Caco-2 (cell line): ENCODE results near the gene ASRGL1. TPM values are rescaled to one million over a fixed set of nuclear protein-coding genes. Genes with fewer than 3 reads are reported as not detected.
"Not testable (repeated sequence)": the region's sequence is repeated elsewhere in the genome, so short reads cannot be mapped to it uniquely, and the experiment has no call there.

Experiments
- BruUV-seq: library from RNA; stranded (reverse); fragments of 400-500 nt; replicated peaks from 2 replicates; lab custom pipeline; 2021; lab: Mats Ljungman, UMichigan
- CTCF ChIA-PET: fragments of 300-600 bp; sonication (Branson Sonifier 250); formaldehyde crosslinking; loops from one replicate; lab custom pipeline; 2022; ENCODE audit warnings: antibody characterized with exemption; lab: Charles Lee
- POLR2A ChIA-PET: fragments of 300-600 bp; sonication (Branson Sonifier 250); formaldehyde crosslinking; loops from one replicate; lab custom pipeline; 2022; ENCODE audit warnings: antibody characterized with exemption; lab: Charles Lee
- DNase-seq, 2 experiments: peaks; one replicate each; pipeline versions ENCODE4 v3.0.0 to v3.0.0-alpha.2; 2020 to 2022
- H3K27me3 ChIP-seq: replicated peaks from 2 replicates; pipeline ENCODE4 v1.6.0; 2011; ENCODE audit warnings: low read length; ENCODE audit not compliant: control insufficient read depth, insufficient read depth
- H3K36me3 ChIP-seq: 2 replicates; pipeline ENCODE4 v1.5.1; 2011; ENCODE audit warnings: low read length; ENCODE audit not compliant: control insufficient read depth, insufficient read depth
- H3K4me1 ChIP-seq: fragments of 250-450 bp; sonication (Bioruptor Pico); 2 replicates; pipeline ENCODE4 v1.5.1; 2020; ENCODE audit warnings: mild to moderate bottlenecking
- H3K4me3 ChIP-seq: 2 replicates; pipeline ENCODE4 v1.5.1; 2011; ENCODE audit warnings: low read depth, mild to moderate bottlenecking, control low read depth, low read length
- H3K9me3 ChIP-seq: fragments of 250-450 bp; sonication (Bioruptor Pico); 2 replicates; pipeline ENCODE4 v1.5.1; 2020; ENCODE audit warnings: mild to moderate bottlenecking, moderate library complexity
- H3K27ac Mint-ChIP-seq: one replicate; pipeline ENCODE4 v1.8.0; 2022; ENCODE audit warnings: mixed read lengths; ENCODE audit not compliant: unreplicated experiment
- H3K27me3 Mint-ChIP-seq: one replicate; pipeline ENCODE4 v1.8.0; 2022; ENCODE audit warnings: mixed read lengths; ENCODE audit not compliant: insufficient read depth, unreplicated experiment
- H3K36me3 Mint-ChIP-seq: one replicate; pipeline ENCODE4 v1.8.0; 2022; ENCODE audit warnings: mild to moderate bottlenecking, mixed read lengths; ENCODE audit not compliant: insufficient read depth, unreplicated experiment
- H3K4me1 Mint-ChIP-seq: one replicate; pipeline ENCODE4 v1.8.0; 2022; ENCODE audit warnings: low read depth, mixed read lengths; ENCODE audit not compliant: unreplicated experiment
- H3K4me3 Mint-ChIP-seq: one replicate; pipeline ENCODE4 v1.8.0; 2022; ENCODE audit warnings: mild to moderate bottlenecking, moderate library complexity, mixed read lengths; ENCODE audit not compliant: unreplicated experiment
- H3K9me3 Mint-ChIP-seq: one replicate; pipeline ENCODE4 v1.8.0; 2022; ENCODE audit warnings: mixed read lengths; ENCODE audit not compliant: unreplicated experiment
- intact Hi-C: fragments of 100-400 bp; cut with micrococcal nuclease; formaldehyde crosslinking; loops from one replicate; pipeline ENCODE4 v1.10.0; 2022; ENCODE audit not compliant: unreplicated experiment
- total RNA-seq: library from RNA; stranded (reverse); gene quantifications from 2 replicates; pipeline ENCODE4 v1.2.3, GENCODE V29; 2022
- TF ChIP-seq, protein P1 (sequence below), 2 experiments: fragments of 200-600 bp in 1 of 2; IDR thresholded peaks; 1 replicate in 1 of 2; 2 replicates in 1 of 2; pipeline versions ENCODE4 v1.5.1 to v1.8.0; 2011 to 2022; ENCODE audit warnings: antibody characterized with exemption in 1 of 2, control low read depth in 1 of 2, inconsistent platforms in 1 of 2, low read depth in 1 of 2, low read length in 1 of 2, mild to moderate bottlenecking in 1 of 2, moderate library complexity in 1 of 2; ENCODE audit not compliant: insufficient read depth in 1 of 2, severe bottlenecking in 1 of 2, unreplicated experiment in 1 of 2

ASRGL1 gene
- total RNA-seq, 1 experiment from 2014 or later, result 41.1 TPM

- ChIA-PET CTCF (interaction anchor here (0.7 to 1.6 kb wide), 2 partner anchors 9 to 125 kb away, joined by 3 to 5 read pairs; no protein-coding TSS in a partner anchor), POLR2A (no interaction called here)
- DNase-seq, result no peak
- TF ChIP-seq, protein P1, sequence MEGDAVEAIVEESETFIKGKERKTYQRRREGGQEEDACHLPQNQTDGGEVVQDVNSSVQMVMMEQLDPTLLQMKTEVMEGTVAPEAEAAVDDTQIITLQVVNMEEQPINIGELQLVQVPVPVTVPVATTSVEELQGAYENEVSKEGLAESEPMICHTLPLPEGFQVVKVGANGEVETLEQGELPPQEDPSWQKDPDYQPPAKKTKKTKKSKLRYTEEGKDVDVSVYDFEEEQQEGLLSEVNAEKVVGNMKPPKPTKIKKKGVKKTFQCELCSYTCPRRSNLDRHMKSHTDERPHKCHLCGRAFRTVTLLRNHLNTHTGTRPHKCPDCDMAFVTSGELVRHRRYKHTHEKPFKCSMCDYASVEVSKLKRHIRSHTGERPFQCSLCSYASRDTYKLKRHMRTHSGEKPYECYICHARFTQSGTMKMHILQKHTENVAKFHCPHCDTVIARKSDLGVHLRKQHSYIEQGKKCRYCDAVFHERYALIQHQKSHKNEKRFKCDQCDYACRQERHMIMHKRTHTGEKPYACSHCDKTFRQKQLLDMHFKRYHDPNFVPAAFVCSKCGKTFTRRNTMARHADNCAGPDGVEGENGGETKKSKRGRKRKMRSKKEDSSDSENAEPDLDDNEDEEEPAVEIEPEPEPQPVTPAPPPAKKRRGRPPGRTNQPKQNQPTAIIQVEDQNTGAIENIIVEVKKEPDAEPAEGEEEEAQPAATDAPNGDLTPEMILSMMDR (IDR thresholded peaks at IDR 0.05; ENCODE audit: insufficient read depth in 1 of 2, low read depth in 1 of 2, low read length in 1 of 2, severe bottlenecking in 1 of 2, unreplicated experiment in 1 of 2), result no peak
- no peaks in the 10 kb centered on the region for H3K27me3 Mint-ChIP-seq
- H3K9me3 Mint-ChIP-seq, result no peaks in the 10 kb centered on the region
- Histone ChIP-seq H3K9me3 (no peaks in the 10 kb centered on the region), H3K36me3 (no peaks in the 10 kb centered on the region), H3K4me1 (peaks cover 24% of the 10 kb centered on the region), H3K4me3 (no peak overlapping the region), H3K27me3 (no peaks in the 10 kb centered on the region)
- H3K36me3 Mint-ChIP-seq, result peaks cover 22% of the 10 kb centered on the region
- peaks cover 21% of the 10 kb centered on the region for H3K4me1 Mint-ChIP-seq
- intact Hi-C loops, result loop anchor here (5.0 kb wide), 1 partner anchor 98 kb away; no protein-coding TSS in a partner anchor
- BruUV-seq, result no TSS peak
- H3K27ac Mint-ChIP-seq, result no peak overlapping the region
- H3K4me3 Mint-ChIP-seq, result no peak overlapping the region
These were observed 46.6 kb downstream of the ASRGL1 start for GRCh38 chr11:62383822-62384221.

- peaks cover 22% of the 10 kb centered on the region for H3K4me1 ChIP-seq
- H3K27me3 Mint-ChIP-seq, DNase-seq, intact Hi-C loops, H3K27me3 ChIP-seq, H3K4me3 Mint-ChIP-seq, H3K36me3 ChIP-seq, BruUV-seq, H3K9me3 Mint-ChIP-seq, H3K4me3 ChIP-seq, H3K27ac Mint-ChIP-seq, POLR2A ChIA-PET, H3K9me3 ChIP-seq: not testable (repeated sequence)
- CTCF ChIA-PET, result interaction anchor here (0.6 kb wide), 1 partner anchor 58 kb away, joined by 3 read pairs; no protein-coding TSS in a partner anchor
- Mint-ChIP-seq H3K36me3 (peaks cover 18% of the 10 kb centered on the region), H3K4me1 (peaks cover 13% of the 10 kb centered on the region)
These were observed 48.8 kb downstream of the ASRGL1 start for GRCh38 chr11:62386083-62386482.

- peak in 1 of 2 experiments; percentile 11 for DNase-seq
- POLR2A ChIA-PET, result no interaction called here
- CTCF ChIA-PET, result interaction anchor here (0.7 kb wide), 1 partner anchor 38 kb away, joined by 3 read pairs; no protein-coding TSS in a partner anchor
- no peak overlapping the region for H3K27ac Mint-ChIP-seq
- intact Hi-C loops, result no loop called here
- TF ChIP-seq, protein P1 (IDR thresholded peaks at IDR 0.05; ENCODE audit: insufficient read depth in 1 of 2, low read depth in 1 of 2, low read length in 1 of 2, severe bottlenecking in 1 of 2, unreplicated experiment in 1 of 2), result no peak
- Histone ChIP-seq H3K4me1 (peaks cover 9% of the 10 kb centered on the region), H3K4me3 (no peak overlapping the region), H3K27me3 (no peaks in the 10 kb centered on the region), H3K9me3 (no peaks in the 10 kb centered on the region), H3K36me3 (no peaks in the 10 kb centered on the region)
- no peaks in the 10 kb centered on the region for H3K27me3 Mint-ChIP-seq
- peaks cover 6% of the 10 kb centered on the region for H3K36me3 Mint-ChIP-seq
- BruUV-seq, result no TSS peak
- peaks cover under 1% of the 10 kb centered on the region for H3K4me1 Mint-ChIP-seq
- H3K4me3 Mint-ChIP-seq, result no peak overlapping the region
- H3K9me3 Mint-ChIP-seq, result no peaks in the 10 kb centered on the region
These were observed 50.1 kb downstream of the ASRGL1 start for GRCh38 chr11:62387381-62387780.
